T47D (cell line): ENCODE measurements around the gene NSMCE3.

Experiments
- DNase-seq, 2 experiments: peaks; one replicate each; pipeline versions ENCODE4 v3.0.0 to v3.0.0-alpha.2; 2011 to 2012; ENCODE audit warnings: low read depth in 1 of 2, low spot score in 1 of 2
- JUND ChIP-seq: IDR thresholded peaks from 2 replicates; pipeline ENCODE4 v1.6.1; 2012; ENCODE audit warnings: low read depth
- in situ Hi-C: cut with HindIII; loops from 2 replicates; pipeline ENCODE4 v1.10.0; 2016; ENCODE audit warnings: low sequenced_read_pairs, low pct_unique_long_range_greater_than_20kb

NSMCE3 gene

DNA sequence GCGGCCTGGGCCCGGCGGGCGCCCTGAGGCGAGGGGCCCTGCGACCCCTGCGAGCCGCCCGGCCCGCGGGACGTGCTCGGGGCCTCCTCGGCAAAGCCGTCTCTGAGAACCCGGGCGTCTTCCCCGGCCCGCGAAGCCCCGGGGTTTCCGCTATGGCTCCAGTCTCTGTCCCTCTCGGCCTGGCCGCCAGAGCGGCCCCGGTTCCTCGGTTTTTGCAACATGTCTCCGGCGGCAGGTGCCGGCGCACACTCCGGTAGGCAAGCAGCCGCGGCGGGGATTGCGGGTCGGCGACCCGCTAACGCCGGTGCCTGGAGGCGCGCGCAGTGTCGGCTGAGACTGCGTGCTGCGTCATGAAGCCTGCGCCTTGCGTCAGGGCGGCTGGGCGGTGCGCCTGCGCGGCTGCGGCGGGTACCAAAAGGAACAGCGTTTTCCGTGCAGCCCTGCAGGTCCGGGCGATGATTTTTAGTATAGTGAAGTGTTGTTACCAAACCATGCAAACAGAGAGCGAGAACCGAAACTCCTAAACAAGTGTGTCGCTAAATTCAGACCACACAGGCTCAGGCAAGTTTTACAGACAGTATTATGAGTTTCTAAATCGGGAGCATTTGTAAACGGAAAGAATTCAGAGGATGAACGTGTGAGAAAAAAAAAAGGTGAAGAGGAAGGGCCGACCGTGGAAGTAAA lies at the start of gene NSMCE3:
TSS of gene NSMCE3 (minus strand) at position 338 of the 684 bp plus-strand sequence. CDS start at position 221, 117 bp downstream.
- in situ Hi-C loops = no loop called here
- peak; percentile 62 to 85 for DNase-seq
- TF ChIP-seq JUND = no peak

DNA sequence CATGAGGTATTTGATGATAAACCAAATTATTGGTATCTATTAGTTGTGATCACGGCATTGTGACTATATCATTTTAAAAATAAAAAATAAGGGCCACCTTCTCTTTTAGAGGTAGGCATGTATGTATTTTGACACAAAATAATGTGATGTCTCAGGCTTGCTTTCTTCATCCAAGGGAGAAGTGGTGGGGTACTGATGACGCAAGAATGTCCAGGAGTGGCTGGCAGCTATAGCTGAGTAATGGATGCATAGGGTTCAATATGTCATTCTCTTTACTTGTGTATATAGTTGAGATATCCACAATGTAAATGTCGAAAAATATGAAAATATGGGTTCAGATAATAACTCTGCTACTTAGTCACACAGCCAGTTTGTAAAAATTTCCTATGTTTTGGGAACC lies 46.8 kb upstream of the NSMCE3 start:
- DNase-seq = no peak
- in situ Hi-C loops = no loop called here
- TF ChIP-seq JUND = no peak

DNA sequence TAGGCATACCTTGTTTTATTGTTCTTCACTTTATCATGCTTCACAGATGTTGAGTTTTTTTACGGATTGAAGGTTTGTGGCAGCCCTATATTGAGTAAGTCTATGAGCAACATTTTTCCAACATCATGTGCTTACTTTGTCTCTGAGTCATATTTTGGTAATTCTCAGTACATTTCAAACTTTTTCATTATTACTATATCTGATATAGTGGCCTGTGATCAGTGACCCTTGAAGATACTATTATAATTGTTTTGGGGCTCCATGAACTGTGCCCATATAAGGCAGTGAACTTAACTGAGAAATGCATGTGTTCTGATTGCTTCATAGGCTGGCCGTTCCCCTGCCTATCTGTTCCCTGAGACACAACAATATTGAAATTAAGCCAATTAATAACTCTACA lies 42.8 kb upstream of the NSMCE3 start:
- no peak for DNase-seq
- in situ Hi-C loops = no loop called here
- no peak for TF ChIP-seq JUND

- in situ Hi-C loops = no loop called here
- no peak for DNase-seq
- no peak for TF ChIP-seq JUND
Observed at GRCh38 chr15:29311696-29312095, 42.1 kb upstream of the NSMCE3 start.

GRCh38 chr15:29309139-29309538 lies 39.5 kb upstream of the NSMCE3 start:
- no peak for DNase-seq
- in situ Hi-C loops = no loop called here
- TF ChIP-seq JUND = no peak

GRCh38 chr15:29308299-29308698 lies 38.7 kb upstream of the NSMCE3 start:
- in situ Hi-C loops = no loop called here
- TF ChIP-seq JUND = no peak
- DNase-seq = no peak

DNA sequence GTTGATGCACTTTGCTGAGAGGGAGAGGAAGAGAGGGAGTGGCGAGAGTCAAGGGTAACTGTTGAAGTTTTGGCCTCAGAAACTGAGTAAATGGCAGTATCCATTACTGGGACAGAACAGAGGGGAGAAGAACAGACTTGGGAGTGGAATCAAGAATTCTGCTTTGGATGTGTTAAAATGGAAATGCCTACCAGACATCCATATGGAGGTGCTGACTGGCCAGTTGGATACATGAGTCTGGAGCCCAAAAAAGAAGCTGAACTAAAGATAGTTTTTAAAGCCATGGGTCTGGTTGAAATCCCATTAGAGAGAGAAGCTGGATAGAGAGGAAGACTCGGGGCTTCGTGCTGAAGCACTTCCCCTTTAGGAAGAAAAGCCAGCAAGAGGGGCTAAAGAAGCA lies 35.9 kb upstream of the NSMCE3 start:
- no peak for DNase-seq
- TF ChIP-seq JUND = no peak
- in situ Hi-C loops = no loop called here

- TF ChIP-seq JUND = no peak
Observed at GRCh38 chr15:29302871-29303270, 33.2 kb upstream of the NSMCE3 start.

DNA sequence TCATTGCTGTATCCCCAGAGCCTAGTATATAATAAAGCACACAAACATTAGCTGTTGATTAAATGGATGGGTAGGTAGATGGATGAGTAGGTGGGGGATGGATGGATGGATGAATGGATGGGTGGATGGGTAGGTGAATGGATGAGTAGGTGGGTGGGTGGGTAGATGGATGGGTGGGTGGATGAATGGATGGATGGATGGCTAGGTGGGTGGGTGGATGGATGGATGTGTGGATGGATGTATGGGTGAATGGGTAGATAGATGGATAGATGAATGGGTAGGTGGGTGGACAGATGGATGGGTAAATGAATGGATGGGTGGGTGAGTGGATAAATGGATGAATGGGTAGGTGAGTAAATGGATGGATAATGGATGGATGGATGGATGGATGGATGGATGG lies 30.2 kb upstream of the NSMCE3 start:
- TF ChIP-seq JUND = no peak
- no peak for DNase-seq
- in situ Hi-C loops = no loop called here

More at GRCh38 chr15:29302871-29303270, 33.2 kb upstream of the NSMCE3 start:
- in situ Hi-C loops = no loop called here
- no peak for DNase-seq

GRCh38 chr15:29299331-29299730 lies 29.7 kb upstream of the NSMCE3 start:
- in situ Hi-C loops = no loop called here
- no peak for DNase-seq
- no peak for TF ChIP-seq JUND

- in situ Hi-C loops = no loop called here
- TF ChIP-seq JUND = no peak
- DNase-seq = no peak
Observed at GRCh38 chr15:29294732-29295325, 25.2 kb upstream of the NSMCE3 start.

DNA sequence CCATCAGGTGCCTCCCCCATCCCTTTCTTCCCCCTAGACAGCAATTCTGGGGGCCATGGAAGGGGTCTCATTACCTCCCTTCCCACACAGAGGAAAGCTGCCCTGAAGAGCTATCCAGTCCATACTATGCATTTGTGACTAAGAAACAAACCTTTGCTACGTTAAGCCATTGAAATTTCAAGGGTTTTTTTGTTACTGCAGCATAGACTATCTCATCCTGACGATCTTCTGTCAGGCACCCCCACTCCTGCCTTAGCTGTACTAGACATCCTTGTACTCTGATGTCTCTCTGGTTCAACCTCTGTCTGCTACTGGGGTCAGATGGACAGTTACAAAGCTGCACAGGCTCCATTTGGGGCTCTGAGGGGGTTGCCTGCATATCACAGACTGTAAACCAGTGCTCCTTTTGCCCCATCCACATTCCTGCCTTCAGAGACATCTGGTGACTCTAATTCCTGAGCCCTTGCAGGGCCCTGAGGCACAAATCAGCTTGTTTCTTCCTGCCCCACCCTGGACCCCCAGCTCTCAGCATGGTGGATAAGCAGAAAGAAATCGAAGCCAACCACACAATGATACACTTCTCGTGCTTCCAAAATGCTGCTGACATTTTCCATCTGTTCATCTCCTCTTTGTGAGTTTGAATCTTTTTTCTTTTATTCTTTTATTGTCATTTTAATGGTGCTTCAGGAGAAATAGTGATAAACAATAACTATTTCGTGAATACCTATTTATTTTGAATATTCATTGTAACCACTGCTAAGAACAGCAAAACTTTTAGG lies 21.6 kb upstream of the NSMCE3 start:
- DNase-seq = no peak
- in situ Hi-C loops = no loop called here
- no peak for TF ChIP-seq JUND

DNA sequence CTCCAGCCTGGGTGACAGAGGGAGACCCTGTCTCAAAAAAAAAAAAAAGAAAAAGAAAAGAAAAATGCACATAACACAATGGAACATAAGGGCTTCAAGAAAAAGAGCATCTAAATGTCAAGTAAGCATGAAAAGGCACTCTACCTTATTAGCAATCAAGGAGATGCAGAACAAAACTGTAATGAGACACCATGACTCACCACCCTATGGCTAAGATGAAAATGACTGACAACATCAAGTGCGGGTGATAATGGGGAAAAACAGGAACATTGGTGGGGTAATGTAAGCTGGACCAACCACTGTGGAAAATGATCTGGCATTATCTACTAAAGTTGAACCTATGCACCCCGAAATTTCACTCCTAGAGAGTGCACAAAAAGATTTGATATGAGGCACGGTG lies 19.6 kb upstream of the NSMCE3 start:
- TF ChIP-seq JUND = no peak
- DNase-seq = no peak
- in situ Hi-C loops = no loop called here
